Measurements from ENCODE around the gene RAMP3.

The RAMP3 gene

GRCh38 chr7:45122975-45123860 is 34.4 kb upstream of the RAMP3 start:
- TF ChIP-seq CTCF (IDR thresholded peaks at IDR 0.05; ENCODE audit: low read depth, low read length) = no peak
- no peaks in the 10 kb centered on the region for H3K9me3 ChIP-seq (ENCODE audit: severe bottlenecking)
- no peak overlapping the region for H3K27ac ChIP-seq
- no peak overlapping the region for H3K4me3 ChIP-seq (ENCODE audit: low read depth, low read length)
- no peaks in the 10 kb centered on the region for H3K27me3 ChIP-seq (ENCODE audit: insufficient read depth, low read depth, severe bottlenecking)
- H3K36me3 ChIP-seq = no peaks in the 10 kb centered on the region
- no peak for DNase-seq

- no peak for TF ChIP-seq CTCF (IDR thresholded peaks at IDR 0.05; ENCODE audit: low read depth, low read length)
- Histone ChIP-seq H3K36me3 (no peaks in the 10 kb centered on the region), H3K27ac (no peak overlapping the region), H3K27me3 (ENCODE audit: insufficient read depth, low read depth, severe bottlenecking) (no peaks in the 10 kb centered on the region), H3K9me3 (ENCODE audit: severe bottlenecking) (no peaks in the 10 kb centered on the region), H3K4me3 (ENCODE audit: low read depth, low read length) (no peak overlapping the region)
- DNase-seq = no peak
These were observed 33.5 kb upstream of the RAMP3 start for GRCh38 chr7:45123913-45124710.

- Histone ChIP-seq H3K36me3 (no peaks in the 10 kb centered on the region), H3K27me3 (ENCODE audit: insufficient read depth, low read depth, severe bottlenecking) (no peaks in the 10 kb centered on the region), H3K27ac (no peak overlapping the region), H3K4me3 (ENCODE audit: low read depth, low read length) (no peak overlapping the region), H3K9me3 (ENCODE audit: severe bottlenecking) (no peaks in the 10 kb centered on the region)
- DNase-seq = no peak
- TF ChIP-seq CTCF (IDR thresholded peaks at IDR 0.05; ENCODE audit: low read depth, low read length) = no peak
These were observed 32.2 kb upstream of the RAMP3 start for GRCh38 chr7:45125193-45125904.

- TF ChIP-seq CTCF (IDR thresholded peaks at IDR 0.05; ENCODE audit: low read depth, low read length) = no peak
- DNase-seq = no peak
- no peaks in the 10 kb centered on the region for H3K27me3 ChIP-seq (ENCODE audit: insufficient read depth, low read depth, severe bottlenecking)
- H3K4me3 ChIP-seq (ENCODE audit: low read depth, low read length) = no peak overlapping the region
- H3K36me3 ChIP-seq = no peaks in the 10 kb centered on the region
- no peaks in the 10 kb centered on the region for H3K9me3 ChIP-seq (ENCODE audit: severe bottlenecking)
- H3K27ac ChIP-seq = no peak overlapping the region
These were observed 31.4 kb upstream of the RAMP3 start for GRCh38 chr7:45126201-45126600.

- H3K4me3 ChIP-seq (ENCODE audit: low read depth, low read length) = no peak overlapping the region
- no peak for DNase-seq
- H3K27ac ChIP-seq = no peak overlapping the region
- no peaks in the 10 kb centered on the region for H3K27me3 ChIP-seq (ENCODE audit: insufficient read depth, low read depth, severe bottlenecking)
- no peaks in the 10 kb centered on the region for H3K9me3 ChIP-seq (ENCODE audit: severe bottlenecking)
- no peaks in the 10 kb centered on the region for H3K36me3 ChIP-seq
- TF ChIP-seq CTCF (IDR thresholded peaks at IDR 0.05; ENCODE audit: low read depth, low read length) = no peak
These were observed 30.7 kb upstream of the RAMP3 start for GRCh38 chr7:45126920-45127319.

Data from WERI-Rb-1 (cell line).